Measurements from ENCODE around the gene UNC119. TPM values are rescaled to one million over a fixed set of nuclear protein-coding genes. Genes with fewer than 3 reads are reported as not detected.
"Not testable (repeated sequence)": the region's sequence is repeated elsewhere in the genome, so short reads cannot be mapped to it uniquely, and the experiment has no call there.

The UNC119 gene
- total RNA-seq, 1 donor from 2014 or later, result 57.2 TPM

DNA sequence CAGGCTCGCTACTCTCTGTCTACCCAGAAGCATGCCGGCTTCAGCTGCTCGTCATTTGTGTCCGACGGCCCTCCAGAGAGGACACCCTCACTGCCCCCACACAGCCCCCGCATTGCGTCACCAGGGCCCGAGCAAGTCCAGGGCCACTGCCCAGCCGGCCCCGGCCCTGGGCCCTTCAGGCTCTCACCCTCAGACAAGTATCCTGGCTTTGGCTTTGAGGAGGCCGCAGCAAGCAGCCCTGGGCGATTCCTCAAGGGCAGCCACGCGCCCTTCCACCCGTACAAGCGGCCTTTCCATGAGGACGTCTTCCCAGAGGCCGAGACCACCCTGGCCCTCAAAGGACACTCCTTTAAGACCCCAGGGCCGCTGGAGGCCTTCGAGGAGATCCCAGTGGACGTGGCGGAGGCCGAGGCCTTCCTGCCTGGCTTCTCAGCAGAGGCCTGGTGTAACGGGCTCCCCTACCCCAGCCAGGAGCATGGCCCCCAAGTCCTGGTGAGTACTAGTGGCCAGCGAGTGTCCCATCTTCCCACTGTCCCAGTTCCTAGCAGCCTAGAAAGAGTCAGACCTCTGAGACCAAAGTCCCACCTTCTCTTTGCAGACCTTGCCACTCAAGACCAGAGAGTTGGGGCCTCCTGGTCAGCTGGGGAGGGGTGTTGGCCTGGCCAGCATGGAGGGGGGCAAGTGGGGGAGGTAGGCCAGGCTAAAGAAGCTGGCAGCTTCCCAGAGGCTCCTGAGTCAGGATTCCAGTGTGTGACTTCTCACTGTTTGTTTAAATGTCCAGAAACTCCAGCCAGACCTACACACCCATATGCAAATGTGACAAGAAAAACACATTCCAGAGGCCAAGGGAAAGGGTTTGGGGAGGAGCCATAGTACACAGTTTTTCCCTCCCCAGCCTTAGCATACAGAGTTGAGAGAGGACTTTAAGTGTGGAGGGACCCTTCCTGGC, 27.7 kb downstream of the UNC119 start:
- Mint-ChIP-seq H3K27ac (ENCODE audit: unreplicated experiment) (no peak overlapping the region), H3K4me3 (ENCODE audit: unreplicated experiment) (no peak overlapping the region), H3K4me1 (ENCODE audit: low read depth, unreplicated experiment) (peaks cover 17% of the 10 kb centered on the region)

DNA sequence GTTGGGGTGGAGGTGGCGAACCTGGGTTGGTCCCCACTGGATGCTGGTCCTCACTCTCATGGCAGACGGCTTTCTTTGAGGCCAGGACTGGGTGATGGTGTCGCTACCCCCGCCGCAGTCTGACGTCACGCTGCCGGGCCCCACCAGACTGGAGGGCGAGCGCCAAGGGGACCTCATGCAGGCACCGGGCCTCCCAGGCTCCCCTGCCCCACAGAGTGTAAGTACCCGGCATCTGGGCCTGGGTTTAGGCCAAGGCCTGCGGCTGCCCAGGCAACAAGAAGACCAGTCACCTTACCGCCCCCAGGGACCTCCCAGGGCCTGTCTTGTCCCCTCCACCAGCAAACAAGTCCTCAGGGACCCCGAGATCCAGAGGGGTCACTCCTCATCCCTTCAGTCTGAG, 28.5 kb downstream of the UNC119 start:
- H3K36me3 Mint-ChIP-seq (ENCODE audit: unreplicated experiment), result peaks cover 2% of the 10 kb centered on the region
- TF ChIP-seq, protein P1, sequence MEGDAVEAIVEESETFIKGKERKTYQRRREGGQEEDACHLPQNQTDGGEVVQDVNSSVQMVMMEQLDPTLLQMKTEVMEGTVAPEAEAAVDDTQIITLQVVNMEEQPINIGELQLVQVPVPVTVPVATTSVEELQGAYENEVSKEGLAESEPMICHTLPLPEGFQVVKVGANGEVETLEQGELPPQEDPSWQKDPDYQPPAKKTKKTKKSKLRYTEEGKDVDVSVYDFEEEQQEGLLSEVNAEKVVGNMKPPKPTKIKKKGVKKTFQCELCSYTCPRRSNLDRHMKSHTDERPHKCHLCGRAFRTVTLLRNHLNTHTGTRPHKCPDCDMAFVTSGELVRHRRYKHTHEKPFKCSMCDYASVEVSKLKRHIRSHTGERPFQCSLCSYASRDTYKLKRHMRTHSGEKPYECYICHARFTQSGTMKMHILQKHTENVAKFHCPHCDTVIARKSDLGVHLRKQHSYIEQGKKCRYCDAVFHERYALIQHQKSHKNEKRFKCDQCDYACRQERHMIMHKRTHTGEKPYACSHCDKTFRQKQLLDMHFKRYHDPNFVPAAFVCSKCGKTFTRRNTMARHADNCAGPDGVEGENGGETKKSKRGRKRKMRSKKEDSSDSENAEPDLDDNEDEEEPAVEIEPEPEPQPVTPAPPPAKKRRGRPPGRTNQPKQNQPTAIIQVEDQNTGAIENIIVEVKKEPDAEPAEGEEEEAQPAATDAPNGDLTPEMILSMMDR (IDR thresholded peaks at IDR 0.05; ENCODE audit: partially characterized antibody, unreplicated experiment), result no peak
- H3K27ac Mint-ChIP-seq (ENCODE audit: unreplicated experiment), result no peak overlapping the region
- H3K4me1 Mint-ChIP-seq (ENCODE audit: low read depth, unreplicated experiment), result peaks cover 10% of the 10 kb centered on the region
- peaks cover 6% of the 10 kb centered on the region for H3K9me3 Mint-ChIP-seq (ENCODE audit: unreplicated experiment)
- H3K4me3 Mint-ChIP-seq (ENCODE audit: unreplicated experiment), result no peak overlapping the region
- H3K27me3 Mint-ChIP-seq (ENCODE audit: unreplicated experiment), result peaks cover 6% of the 10 kb centered on the region
- DNase-seq, result no peak

More for the DNA sequence above, 27.7 kb downstream of the UNC119 start:
- Mint-ChIP-seq H3K27me3 (ENCODE audit: unreplicated experiment) (peaks cover 6% of the 10 kb centered on the region), H3K36me3 (ENCODE audit: unreplicated experiment) (no peaks in the 10 kb centered on the region), H3K9me3 (ENCODE audit: unreplicated experiment) (peaks cover 6% of the 10 kb centered on the region)
- TF ChIP-seq, protein P1 (IDR thresholded peaks at IDR 0.05; ENCODE audit: partially characterized antibody, unreplicated experiment), result no peak
- no peak for DNase-seq

DNA sequence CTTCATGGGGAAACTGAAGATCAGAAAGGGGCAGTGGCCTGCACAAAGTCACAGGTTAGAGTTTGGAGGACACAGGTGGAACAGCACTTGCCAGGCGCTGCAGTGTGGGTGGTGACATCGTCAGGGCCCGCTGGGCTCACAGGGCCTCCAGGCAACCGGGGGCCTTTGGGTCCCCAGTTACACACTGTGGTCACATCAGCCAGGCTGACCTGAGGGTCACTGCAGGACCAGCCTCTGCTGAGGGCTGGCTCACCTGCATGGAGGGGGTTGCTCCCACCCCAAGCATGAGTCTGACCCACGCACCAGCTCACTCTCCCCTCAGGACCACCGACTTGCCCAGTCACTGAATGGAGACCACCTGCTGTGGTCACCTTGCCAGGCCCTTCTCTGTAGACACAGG, 29.2 kb downstream of the UNC119 start:
- Mint-ChIP-seq H3K4me3 (ENCODE audit: unreplicated experiment) (no peak overlapping the region), H3K36me3 (ENCODE audit: unreplicated experiment) (peaks cover 8% of the 10 kb centered on the region), H3K9me3 (ENCODE audit: unreplicated experiment) (peaks cover 9% of the 10 kb centered on the region), H3K27ac (ENCODE audit: unreplicated experiment) (no peak overlapping the region), H3K4me1 (ENCODE audit: low read depth, unreplicated experiment) (peaks cover 6% of the 10 kb centered on the region), H3K27me3 (ENCODE audit: unreplicated experiment) (peaks cover 6% of the 10 kb centered on the region)
- no peak for DNase-seq
- TF ChIP-seq, protein P1 (IDR thresholded peaks at IDR 0.05; ENCODE audit: partially characterized antibody, unreplicated experiment), result no peak

DNA sequence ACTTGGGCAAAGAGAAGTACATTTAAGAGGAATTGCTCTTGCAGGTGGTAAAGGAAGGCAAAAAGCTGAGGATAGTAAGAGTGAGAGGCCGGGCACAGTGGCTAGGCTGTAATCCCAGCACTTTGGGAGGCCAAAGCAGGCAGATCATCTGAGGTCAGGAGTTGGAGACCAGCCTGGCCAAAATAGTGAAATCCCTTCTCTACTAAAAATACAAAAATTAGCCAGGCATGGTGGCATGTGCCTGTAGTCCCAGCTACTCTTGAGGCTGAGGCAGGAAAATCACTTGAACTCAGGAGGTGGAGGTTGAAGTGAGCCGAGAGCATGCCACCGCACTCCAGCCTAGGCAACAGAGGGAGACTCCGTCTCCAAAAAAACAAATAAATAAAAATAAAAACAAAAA, 30.1 kb downstream of the UNC119 start:
- not testable (repeated sequence) for H3K4me1 Mint-ChIP-seq (ENCODE audit: low read depth, unreplicated experiment); H3K27me3 Mint-ChIP-seq (ENCODE audit: unreplicated experiment); H3K27ac Mint-ChIP-seq (ENCODE audit: unreplicated experiment); H3K4me3 Mint-ChIP-seq (ENCODE audit: unreplicated experiment); DNase-seq; H3K9me3 Mint-ChIP-seq (ENCODE audit: unreplicated experiment); H3K36me3 Mint-ChIP-seq (ENCODE audit: unreplicated experiment)

DNA sequence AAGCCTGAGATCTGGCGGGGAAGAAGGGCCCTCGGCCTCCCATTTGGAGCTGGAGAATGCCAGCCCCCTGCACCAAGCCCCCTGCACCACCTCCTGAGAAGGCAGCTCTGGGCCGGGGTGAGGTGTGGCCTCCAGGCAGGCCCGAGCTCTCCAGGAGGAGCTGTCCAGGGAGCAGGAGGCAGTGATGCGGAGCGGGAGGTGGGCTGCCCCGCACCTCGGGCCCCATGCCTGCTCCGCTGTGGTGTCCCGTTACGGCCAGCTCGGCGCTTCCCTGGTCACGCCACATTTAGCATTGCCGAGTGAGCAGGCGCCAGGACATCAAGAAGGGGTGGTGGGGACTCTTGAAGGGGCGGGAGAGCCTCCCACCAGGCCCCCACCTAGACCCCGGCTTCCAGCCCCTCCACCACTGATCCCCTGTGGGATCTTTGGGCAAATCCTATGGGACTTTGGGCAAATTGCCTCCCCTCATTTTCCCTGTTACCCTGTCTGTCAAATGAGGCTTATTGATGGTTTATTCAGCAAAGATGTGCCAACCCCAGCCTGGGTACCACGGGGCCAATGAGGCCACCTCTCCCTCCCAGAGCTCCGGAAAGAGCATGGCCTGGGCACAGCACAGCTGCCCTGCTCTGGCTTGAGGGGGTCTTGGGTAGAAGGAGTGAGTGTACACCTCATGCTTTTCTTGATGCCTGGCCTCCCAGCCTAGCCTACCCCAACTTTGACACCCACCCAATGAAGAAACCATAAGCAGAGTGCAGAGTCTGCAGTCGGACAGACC, 30.9 kb downstream of the UNC119 start:
- peaks cover 3% of the 10 kb centered on the region for H3K9me3 Mint-ChIP-seq (ENCODE audit: unreplicated experiment)
- TF ChIP-seq, protein P1 (IDR thresholded peaks at IDR 0.05; ENCODE audit: partially characterized antibody, unreplicated experiment), result no peak
- DNase-seq, result no peak
- H3K27ac Mint-ChIP-seq (ENCODE audit: unreplicated experiment), result no peak overlapping the region
- H3K27me3 Mint-ChIP-seq (ENCODE audit: unreplicated experiment), result peaks cover 6% of the 10 kb centered on the region
- H3K4me1 Mint-ChIP-seq (ENCODE audit: low read depth, unreplicated experiment), result no peaks in the 10 kb centered on the region
- peaks cover 8% of the 10 kb centered on the region for H3K36me3 Mint-ChIP-seq (ENCODE audit: unreplicated experiment)
- H3K4me3 Mint-ChIP-seq (ENCODE audit: unreplicated experiment), result no peak overlapping the region
